ENCODE results near the gene FAM120A. TPM values are rescaled to one million over a fixed set of nuclear protein-coding genes. Genes with fewer than 3 reads are reported as not detected.

The FAM120A gene
- total and polyA plus RNA-seq, 2 of the 13 experiments (the other 11 are each of a cell fraction or from before 2014, with no cell fraction given), result 41.3 to 44.4 TPM

DNA sequence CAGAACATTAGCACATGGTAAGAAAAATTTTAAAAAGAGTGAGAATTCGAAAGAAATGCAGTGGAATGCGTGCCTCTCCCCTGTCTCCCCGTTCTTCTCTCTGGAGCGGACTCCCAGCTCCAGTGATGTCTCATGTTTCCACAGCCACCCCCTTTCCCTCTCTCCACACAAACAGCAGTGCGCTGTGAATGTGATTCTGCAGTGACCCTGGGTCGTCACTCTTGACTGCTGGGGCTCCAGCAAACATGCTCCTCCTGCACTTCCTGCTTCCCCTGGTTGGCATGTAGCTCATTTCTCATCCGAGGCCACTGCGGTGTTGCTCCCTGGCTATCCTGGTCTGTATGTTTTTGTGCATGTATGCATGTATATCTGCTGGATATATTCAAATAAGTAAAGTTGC is 138.2 kb downstream of the FAM120A start (continued):
- TF ChIP-seq ZNF609 (CRISPR knock-in tag; IDR thresholded peaks at IDR 0.05; ENCODE audit: borderline replicate concordance) (no peak), KLF13 (CRISPR knock-in tag; IDR thresholded peaks at IDR 0.05) (no peak), ZNF597 (CRISPR knock-in tag; IDR thresholded peaks at IDR 0.05) (no peak), ZNF10 (CRISPR knock-in tag; IDR thresholded peaks at IDR 0.05; ENCODE audit: borderline replicate concordance, low read depth) (no peak), ZNF589 (CRISPR knock-in tag; conservative IDR thresholded peaks at IDR 0.05) (no peak), GATA4 (IDR thresholded peaks at IDR 0.05; ENCODE audit: borderline replicate concordance, low read depth) (no peak), RFX1 (IDR thresholded peaks at IDR 0.05) (no peak), NFYB (CRISPR knock-in tag; IDR thresholded peaks at IDR 0.05) (0 out of 2 replicates have a peak, but pooled peaks have one; percentile 11), ONECUT2 (CRISPR knock-in tag; IDR thresholded peaks at IDR 0.05) (no peak), JDP2 (CRISPR knock-in tag; IDR thresholded peaks at IDR 0.05; ENCODE audit: borderline replicate concordance) (no peak), CBX5 (CRISPR knock-in tag; IDR thresholded peaks at IDR 0.05; ENCODE audit: borderline replicate concordance) (no peak), TSC22D2 (CRISPR knock-in tag; IDR thresholded peaks at IDR 0.05; ENCODE audit: borderline replicate concordance) (no peak), ZNF547 (CRISPR knock-in tag; IDR thresholded peaks at IDR 0.05) (no peak), ZNF263 (CRISPR knock-in tag; IDR thresholded peaks at IDR 0.05) (no peak), HHEX (CRISPR knock-in tag; IDR thresholded peaks at IDR 0.05) (no peak), MBD4 (IDR thresholded peaks at IDR 0.05; ENCODE audit: borderline replicate concordance, low read length) (no peak), PRPF4 (IDR thresholded peaks at IDR 0.05; ENCODE audit: low read depth, low read length, poor library complexity, severe bottlenecking) (no peak)
- TF ChIP-seq, protein P1, sequence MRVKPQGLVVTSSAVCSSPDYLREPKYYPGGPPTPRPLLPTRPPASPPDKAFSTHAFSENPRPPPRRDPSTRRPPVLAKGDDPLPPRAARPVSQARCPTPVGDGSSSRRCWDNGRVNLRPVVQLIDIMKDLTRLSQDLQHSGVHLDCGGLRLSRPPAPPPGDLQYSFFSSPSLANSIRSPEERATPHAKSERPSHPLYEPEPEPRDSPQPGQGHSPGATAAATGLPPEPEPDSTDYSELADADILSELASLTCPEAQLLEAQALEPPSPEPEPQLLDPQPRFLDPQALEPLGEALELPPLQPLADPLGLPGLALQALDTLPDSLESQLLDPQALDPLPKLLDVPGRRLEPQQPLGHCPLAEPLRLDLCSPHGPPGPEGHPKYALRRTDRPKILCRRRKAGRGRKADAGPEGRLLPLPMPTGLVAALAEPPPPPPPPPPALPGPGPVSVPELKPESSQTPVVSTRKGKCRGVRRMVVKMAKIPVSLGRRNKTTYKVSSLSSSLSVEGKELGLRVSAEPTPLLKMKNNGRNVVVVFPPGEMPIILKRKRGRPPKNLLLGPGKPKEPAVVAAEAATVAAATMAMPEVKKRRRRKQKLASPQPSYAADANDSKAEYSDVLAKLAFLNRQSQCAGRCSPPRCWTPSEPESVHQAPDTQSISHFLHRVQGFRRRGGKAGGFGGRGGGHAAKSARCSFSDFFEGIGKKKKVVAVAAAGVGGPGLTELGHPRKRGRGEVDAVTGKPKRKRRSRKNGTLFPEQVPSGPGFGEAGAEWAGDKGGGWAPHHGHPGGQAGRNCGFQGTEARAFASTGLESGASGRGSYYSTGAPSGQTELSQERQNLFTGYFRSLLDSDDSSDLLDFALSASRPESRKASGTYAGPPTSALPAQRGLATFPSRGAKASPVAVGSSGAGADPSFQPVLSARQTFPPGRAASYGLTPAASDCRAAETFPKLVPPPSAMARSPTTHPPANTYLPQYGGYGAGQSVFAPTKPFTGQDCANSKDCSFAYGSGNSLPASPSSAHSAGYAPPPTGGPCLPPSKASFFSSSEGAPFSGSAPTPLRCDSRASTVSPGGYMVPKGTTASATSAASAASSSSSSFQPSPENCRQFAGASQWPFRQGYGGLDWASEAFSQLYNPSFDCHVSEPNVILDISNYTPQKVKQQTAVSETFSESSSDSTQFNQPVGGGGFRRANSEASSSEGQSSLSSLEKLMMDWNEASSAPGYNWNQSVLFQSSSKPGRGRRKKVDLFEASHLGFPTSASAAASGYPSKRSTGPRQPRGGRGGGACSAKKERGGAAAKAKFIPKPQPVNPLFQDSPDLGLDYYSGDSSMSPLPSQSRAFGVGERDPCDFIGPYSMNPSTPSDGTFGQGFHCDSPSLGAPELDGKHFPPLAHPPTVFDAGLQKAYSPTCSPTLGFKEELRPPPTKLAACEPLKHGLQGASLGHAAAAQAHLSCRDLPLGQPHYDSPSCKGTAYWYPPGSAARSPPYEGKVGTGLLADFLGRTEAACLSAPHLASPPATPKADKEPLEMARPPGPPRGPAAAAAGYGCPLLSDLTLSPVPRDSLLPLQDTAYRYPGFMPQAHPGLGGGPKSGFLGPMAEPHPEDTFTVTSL (CRISPR knock-in tag; IDR thresholded peaks at IDR 0.05; ENCODE audit: borderline replicate concordance), result no peak
- TF ChIP-seq, protein P2, sequence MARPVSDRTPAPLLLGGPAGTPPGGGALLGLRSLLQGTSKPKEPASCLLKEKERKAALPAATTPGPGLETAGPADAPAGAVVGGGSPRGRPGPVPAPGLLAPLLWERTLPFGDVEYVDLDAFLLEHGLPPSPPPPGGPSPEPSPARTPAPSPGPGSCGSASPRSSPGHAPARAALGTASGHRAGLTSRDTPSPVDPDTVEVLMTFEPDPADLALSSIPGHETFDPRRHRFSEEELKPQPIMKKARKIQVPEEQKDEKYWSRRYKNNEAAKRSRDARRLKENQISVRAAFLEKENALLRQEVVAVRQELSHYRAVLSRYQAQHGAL (CRISPR knock-in tag; IDR thresholded peaks at IDR 0.05; ENCODE audit: not compliant biosample characterization), result no peak

Data from HepG2 (cell line).